ENCODE data around the gene GLIS1. TPM values are rescaled to one million over a fixed set of nuclear protein-coding genes. Genes with fewer than 3 reads are reported as not detected.

Gene GLIS1
- total and polyA plus RNA-seq, 2 donors (not counting 3 experiments of a cell fraction or from before 2014, with no cell fraction given), result not detected

DNA sequence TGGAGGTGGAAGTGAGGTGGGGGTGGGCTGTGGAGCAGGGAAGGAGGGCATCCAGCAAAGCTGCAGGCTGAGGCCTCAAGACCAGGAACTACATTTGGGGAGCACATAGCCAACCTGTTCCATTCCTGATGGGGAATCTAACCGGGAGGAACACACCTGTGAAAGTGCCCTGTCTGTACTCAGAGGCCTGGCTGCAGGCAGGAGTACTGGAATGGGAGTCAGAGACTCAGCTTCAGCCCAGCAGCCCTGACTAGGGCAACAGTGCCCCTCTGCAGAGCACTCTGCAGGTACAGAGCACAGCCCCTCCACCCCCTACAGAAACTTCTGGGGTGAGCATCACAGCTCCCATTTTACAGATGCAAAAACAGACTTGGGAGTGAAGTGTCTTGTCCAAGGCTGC, 153.4 kb downstream of the GLIS1 start:
- peaks cover 4 to 9% of the 10 kb centered on the region in 2 experiments for H3K27me3 ChIP-seq (ENCODE audit: control insufficient read depth in 2 of 2, insufficient read depth in 2 of 2, low read length in 2 of 2)
- FAIRE-seq (no peak), DNase-seq (ENCODE audit: low read depth, low spot score) (no peak)
- intact Hi-C loops (cut with micrococcal nuclease) (no loop called here), dilution Hi-C loops (cut with MboI; ENCODE audit: extremely low pct_ligation_motif_present, low sequenced_read_pairs) (no loop called here)
- no peak overlapping the region for H3K4me2 ChIP-seq (ENCODE audit: insufficient read depth, low read length)
- ChIA-PET CTCF (no interaction called here), POLR2A (no interaction called here)
- H4K20me1 ChIP-seq (replicated peaks; ENCODE audit: control insufficient read depth, extremely low read depth, insufficient read depth, low read length), result no peaks in the 10 kb centered on the region
- H3K27ac ChIP-seq (ENCODE audit: insufficient read depth, low read depth, low read length), result no peak overlapping the region
- H3K79me2 ChIP-seq (ENCODE audit: control insufficient read depth, insufficient read depth, low read length), result no peaks in the 10 kb centered on the region
- no peaks in the 10 kb centered on the region for H3K9me3 ChIP-seq (replicated peaks; ENCODE audit: control insufficient read depth, insufficient read depth, low read length)
- H3K9ac ChIP-seq (replicated peaks; ENCODE audit: extremely low read depth, insufficient read depth, low read length), result no peak overlapping the region
- no TSS peak for BruUV-seq (replicated peaks)
- no peak overlapping the region for H3K4me3 ChIP-seq (replicated peaks in 1 of 3; ENCODE audit: insufficient read depth in 1 of 3, low read depth in 1 of 3, low read length in 3 of 3)
- H2AFZ ChIP-seq (ENCODE audit: low read depth, low read length), result no peak overlapping the region
- H3K9me1 ChIP-seq (replicated peaks; ENCODE audit: control insufficient read depth, extremely low read depth, insufficient read depth, low read length), result no peaks in the 10 kb centered on the region
- no peaks in the 10 kb centered on the region for H3K4me1 ChIP-seq (ENCODE audit: control insufficient read depth, extremely low read depth, insufficient read depth, low read length)
- H3K36me3 ChIP-seq (ENCODE audit: control insufficient read depth in 2 of 2, extremely low read depth in 1 of 2, insufficient read depth in 2 of 2, low read length in 2 of 2), result no peaks in the 10 kb centered on the region
- TF ChIP-seq POLR2AphosphoS5 (IDR thresholded peaks at IDR 0.05; ENCODE audit: insufficient read depth, low read depth, low read length) (no peak), FOS (IDR thresholded peaks at IDR 0.05; ENCODE audit: borderline replicate concordance, insufficient read depth, low read length) (no peak), JUN (IDR thresholded peaks at IDR 0.05; ENCODE audit: borderline replicate concordance, insufficient read depth, insufficient read length, low read depth) (no peak), EZH2 (IDR thresholded peaks at IDR 0.05; ENCODE audit: borderline replicate concordance, low read depth, low read length, severe bottlenecking) (no peak), MYC (IDR thresholded peaks at IDR 0.05; ENCODE audit: low read depth, low read length) (no peak)
- TF ChIP-seq, protein P1, sequence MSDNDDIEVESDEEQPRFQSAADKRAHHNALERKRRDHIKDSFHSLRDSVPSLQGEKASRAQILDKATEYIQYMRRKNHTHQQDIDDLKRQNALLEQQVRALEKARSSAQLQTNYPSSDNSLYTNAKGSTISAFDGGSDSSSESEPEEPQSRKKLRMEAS (IDR thresholded peaks at IDR 0.05; ENCODE audit: insufficient read depth, insufficient read length), result no peak

DNA sequence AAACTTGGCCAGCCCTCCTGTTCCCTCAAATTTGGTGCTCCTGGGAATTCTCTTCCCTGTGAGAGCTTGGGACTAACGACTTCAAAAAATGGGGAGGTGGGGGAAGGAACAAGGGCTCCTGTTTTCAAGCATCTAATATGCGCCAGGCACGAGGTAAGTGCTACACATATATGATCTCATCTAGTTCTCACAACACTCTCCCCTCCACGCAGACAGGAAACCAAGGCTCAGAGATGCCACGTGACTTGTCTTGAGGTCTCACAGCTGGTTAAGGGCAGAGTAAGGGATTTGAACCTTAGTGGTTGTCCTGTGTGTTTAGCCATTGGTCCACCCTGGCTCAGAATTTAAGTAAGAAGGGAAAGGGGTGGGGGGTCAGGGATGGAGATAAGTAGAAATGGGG, 153.8 kb downstream of the GLIS1 start:
- Histone ChIP-seq H3K9ac (replicated peaks; ENCODE audit: extremely low read depth, insufficient read depth, low read length) (no peak overlapping the region), H3K9me1 (replicated peaks; ENCODE audit: control insufficient read depth, extremely low read depth, insufficient read depth, low read length) (no peaks in the 10 kb centered on the region), H4K20me1 (replicated peaks; ENCODE audit: control insufficient read depth, extremely low read depth, insufficient read depth, low read length) (no peaks in the 10 kb centered on the region), H3K36me3 (ENCODE audit: control insufficient read depth in 2 of 2, extremely low read depth in 1 of 2, insufficient read depth in 2 of 2, low read length in 2 of 2) (no peaks in the 10 kb centered on the region), H3K9me3 (replicated peaks; ENCODE audit: control insufficient read depth, insufficient read depth, low read length) (no peaks in the 10 kb centered on the region), H3K27ac (ENCODE audit: insufficient read depth, low read depth, low read length) (no peak overlapping the region), H3K27me3 (ENCODE audit: control insufficient read depth in 2 of 2, insufficient read depth in 2 of 2, low read length in 2 of 2) (peaks cover 4 to 9% of the 10 kb centered on the region in 2 experiments), H3K4me2 (ENCODE audit: insufficient read depth, low read length) (no peak overlapping the region), H2AFZ (ENCODE audit: low read depth, low read length) (no peak overlapping the region), H3K4me3 (replicated peaks in 1 of 3; ENCODE audit: insufficient read depth in 1 of 3, low read depth in 1 of 3, low read length in 3 of 3) (no peak overlapping the region), H3K79me2 (ENCODE audit: control insufficient read depth, insufficient read depth, low read length) (no peaks in the 10 kb centered on the region), H3K4me1 (ENCODE audit: control insufficient read depth, extremely low read depth, insufficient read depth, low read length) (no peaks in the 10 kb centered on the region)
- ChIA-PET CTCF (no interaction called here), POLR2A (no interaction called here)
- TF ChIP-seq POLR2A (IDR thresholded peaks at IDR 0.05; ENCODE audit: low read depth, low read length) (no peak), GATA2 (IDR thresholded peaks at IDR 0.05; ENCODE audit: insufficient read depth, insufficient read length, low read depth, low read length) (no peak), JUN (IDR thresholded peaks at IDR 0.05; ENCODE audit: borderline replicate concordance, insufficient read depth, insufficient read length, low read depth) (no peak), FOS (IDR thresholded peaks at IDR 0.05; ENCODE audit: borderline replicate concordance, insufficient read depth, low read length) (no peak), MYC (IDR thresholded peaks at IDR 0.05; ENCODE audit: low read depth, low read length) (no peak), POLR2AphosphoS5 (IDR thresholded peaks at IDR 0.05; ENCODE audit: insufficient read depth, low read depth, low read length) (no peak)
- TF ChIP-seq, protein P1 (IDR thresholded peaks at IDR 0.05; ENCODE audit: insufficient read depth, insufficient read length), result no peak
- BruUV-seq (replicated peaks), result no TSS peak
- intact Hi-C loops (cut with micrococcal nuclease), result no loop called here
- no peak for DNase-seq (ENCODE audit: low read depth, low spot score)
- dilution Hi-C loops (cut with MboI; ENCODE audit: extremely low pct_ligation_motif_present, low sequenced_read_pairs), result no loop called here
- no peak for FAIRE-seq
